HG02973 (cell line): Measurements from ENCODE around the gene IFT80.
"Not testable (repeated sequence)": the region's sequence is repeated elsewhere in the genome, so short reads cannot be mapped to it uniquely, and the experiment has no call there.

Experiments used
- ATAC-seq: cut with Tn5 transposase; IDR thresholded peaks from one replicate; pipeline ENCODE4 v1.9.1; 2021; ENCODE audit warnings: moderate library complexity; ENCODE audit not compliant: unreplicated experiment

Gene IFT80

DNA sequence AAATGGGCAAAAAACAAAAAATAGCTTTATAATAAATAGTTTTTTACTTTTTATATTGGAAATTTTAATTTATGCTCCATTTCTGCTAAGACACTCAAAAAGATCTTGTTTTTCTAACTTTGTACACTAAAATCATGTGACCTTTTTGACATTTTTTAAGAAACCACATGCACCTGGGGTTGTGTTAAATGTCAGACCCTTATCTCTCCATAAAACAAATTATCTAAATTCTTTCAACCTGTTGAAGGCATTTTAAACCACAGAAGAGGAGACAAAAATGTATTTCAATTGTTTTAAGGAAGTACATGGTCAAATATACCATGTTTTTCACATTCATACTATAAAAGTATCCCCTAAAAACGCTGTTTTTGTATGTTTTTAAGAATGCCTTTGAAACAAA lies 29.2 kb downstream of the IFT80 start:
- ATAC-seq: no peak

DNA sequence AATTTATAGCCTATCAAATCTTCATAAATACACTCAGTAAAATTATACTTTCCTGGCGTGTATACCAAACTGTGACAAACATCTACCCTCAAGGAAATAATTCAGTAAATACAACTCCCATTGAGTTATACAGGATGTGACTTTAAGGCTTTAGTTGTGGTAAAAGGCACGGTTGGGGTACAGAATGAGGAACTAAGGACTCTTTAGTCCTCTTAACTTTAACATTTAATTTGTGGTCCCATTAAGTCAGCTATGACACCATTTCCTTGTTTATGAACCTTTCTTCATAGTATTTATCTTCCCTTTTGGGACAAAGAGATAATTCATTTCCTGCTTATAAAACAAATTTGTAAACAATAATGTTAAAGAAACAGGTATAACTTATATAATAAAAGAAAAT lies 30.2 kb downstream of the IFT80 start:
- no peak for ATAC-seq

DNA sequence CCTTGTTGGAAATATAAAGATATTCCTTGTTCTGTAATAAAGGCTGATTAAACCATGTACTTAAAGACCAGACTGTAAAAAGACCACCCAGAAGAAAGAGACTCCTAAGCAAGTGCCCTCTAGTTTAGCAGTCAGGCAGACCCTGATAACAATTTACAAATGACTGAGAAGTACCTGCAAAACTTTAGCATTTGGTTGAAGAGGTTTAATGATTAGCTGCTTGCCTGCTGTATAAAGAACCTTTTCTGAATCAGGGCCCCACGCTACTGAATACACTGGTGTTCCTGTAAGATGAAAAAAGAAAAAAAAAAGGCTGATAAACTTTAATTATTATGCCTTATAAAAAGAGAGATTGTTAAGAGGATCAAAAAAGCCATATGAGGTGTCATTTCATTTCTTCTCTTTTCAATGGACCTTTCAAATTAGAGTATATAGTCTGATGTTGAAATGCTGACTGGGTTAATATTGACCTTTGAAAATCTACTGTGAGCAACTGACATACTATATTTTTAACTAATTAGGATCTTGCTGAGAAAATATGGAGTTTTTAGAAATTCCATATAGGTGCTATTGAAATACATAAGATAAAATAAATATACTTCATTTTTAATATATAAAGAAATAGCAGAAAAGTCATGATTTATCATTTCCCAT lies 33.0 kb downstream of the IFT80 start:
- ATAC-seq: no peak

DNA sequence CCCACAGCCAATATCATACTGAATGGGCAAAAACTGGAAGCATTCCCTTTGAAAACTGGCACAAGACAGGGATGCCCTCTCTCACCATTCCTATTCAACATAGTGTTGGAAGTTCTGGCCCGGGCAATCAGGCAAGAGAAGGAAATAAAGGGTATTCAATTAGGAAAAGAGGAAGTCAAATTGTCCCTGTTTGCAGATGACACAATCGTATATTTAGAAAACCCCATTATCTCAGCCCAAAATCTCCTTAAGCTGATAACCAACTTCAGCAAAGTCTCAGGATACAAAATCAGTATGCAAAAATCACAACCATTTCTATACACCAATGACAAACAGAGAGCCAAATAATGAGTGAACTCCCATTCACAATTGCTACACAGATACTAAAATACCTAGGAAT lies 36.1 kb downstream of the IFT80 start:
- ATAC-seq: not testable (repeated sequence)

DNA sequence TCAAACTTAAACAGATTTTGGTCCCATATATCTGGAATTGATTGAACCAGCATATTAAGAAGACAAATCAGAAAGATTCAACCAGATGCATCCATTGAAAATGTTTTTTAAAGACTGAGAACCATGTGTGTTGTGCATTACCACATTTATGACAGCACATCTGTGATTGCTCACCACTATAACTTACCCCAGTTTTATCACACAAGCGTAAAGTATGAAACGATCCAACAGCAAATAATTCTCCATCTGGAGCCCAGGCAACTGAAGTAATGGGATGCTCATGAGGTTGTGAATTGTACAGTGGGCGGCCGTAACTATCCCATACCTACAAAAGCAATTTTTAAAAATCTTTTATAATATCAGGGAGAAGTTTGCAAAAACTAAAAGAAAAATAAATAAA lies 43.2 kb downstream of the IFT80 start:
- ATAC-seq: no peak

DNA sequence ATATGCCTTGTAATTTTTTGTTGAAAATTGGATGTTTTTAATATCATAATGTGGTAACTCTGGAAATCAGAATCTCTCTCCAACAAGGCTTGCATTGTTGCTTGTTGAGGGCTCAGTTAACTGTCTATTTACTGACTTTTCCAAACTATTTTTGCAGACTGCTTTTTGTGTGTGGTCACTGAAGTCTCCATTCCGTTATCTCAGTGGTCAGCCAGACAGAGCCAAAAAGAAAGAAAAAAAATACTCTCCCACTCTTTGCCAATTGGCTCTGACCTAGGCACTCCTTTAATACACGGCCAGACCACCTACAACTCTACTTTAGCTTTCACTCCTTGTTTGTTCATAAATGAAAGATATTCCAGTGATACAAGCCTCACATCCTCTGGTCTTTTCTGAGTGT lies 52.5 kb downstream of the IFT80 start:
- no peak for ATAC-seq

DNA sequence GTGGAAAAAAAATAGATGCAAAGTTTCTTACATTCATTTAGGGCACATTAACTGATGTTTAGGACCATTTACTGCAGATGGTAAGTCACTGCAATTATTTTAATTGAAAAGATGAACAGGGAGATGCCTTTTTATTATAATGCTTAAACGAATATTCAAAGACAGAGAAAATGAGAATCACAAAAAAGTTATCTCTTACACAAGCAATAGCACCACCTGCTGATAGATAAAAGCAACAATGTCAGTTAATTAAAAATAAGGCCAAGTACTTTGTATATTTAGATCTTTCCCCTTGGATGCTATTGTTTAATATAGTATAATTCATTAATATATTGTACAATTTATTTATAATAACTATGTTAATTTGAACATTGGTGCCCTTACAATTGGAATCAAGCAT lies 55.9 kb downstream of the IFT80 start:
- ATAC-seq: no peak

DNA sequence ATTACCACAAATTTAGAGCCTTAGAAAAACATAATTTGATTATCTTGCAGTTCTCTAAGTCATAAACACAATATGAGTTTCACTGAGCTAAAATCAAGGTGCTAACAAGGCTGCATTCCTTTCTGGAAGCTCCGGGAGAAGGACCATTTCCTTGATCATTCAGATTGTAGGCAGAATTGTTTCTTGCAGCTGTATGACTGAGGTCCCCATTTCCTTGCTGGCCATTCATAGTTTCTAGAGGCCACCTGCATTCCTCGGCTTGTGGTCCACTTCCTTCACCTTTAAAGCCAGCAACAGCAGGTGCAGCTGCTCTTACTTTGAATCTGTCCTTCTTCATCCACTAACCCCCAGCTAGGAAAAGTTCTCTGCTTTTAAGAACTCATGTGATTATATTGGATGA lies 58.7 kb downstream of the IFT80 start:
- no peak for ATAC-seq

DNA sequence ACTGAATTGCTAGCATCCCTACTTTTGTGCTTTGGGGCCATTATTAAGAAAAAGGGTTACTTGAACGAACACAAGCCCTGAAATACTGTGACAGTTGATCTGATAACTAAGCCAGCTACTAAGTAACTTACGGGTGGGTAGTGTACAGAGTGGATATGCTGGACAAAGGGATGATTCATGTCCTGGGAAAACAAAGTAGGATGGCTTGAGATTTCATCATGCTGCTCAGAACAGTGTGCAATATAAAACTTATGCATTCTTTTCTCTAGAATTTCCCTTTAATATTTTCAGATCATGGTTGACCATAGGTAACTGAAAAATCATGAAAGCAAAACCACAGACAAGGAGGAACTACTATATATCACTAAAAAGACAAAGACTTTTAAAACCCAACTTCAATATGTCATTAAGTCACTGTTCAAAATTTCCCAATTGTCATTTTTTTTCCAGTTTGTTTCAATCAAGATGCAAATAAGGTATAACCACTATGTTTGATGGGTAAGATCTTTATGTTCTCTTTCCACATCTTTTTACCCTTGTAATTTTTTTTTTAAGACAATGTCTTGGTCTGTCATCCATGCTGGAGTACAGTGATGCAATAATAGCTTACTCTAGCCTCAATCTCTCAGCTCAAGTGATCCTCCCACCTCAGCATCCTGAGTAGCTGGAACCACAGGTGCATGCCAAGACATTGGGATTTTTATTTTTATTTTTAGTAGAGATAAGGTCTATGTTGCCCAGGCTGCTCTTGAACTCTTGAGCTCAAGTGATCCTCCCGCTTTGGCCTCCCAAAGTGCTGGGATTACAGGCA lies 67.7 kb downstream of the IFT80 start:
- no peak for ATAC-seq

DNA sequence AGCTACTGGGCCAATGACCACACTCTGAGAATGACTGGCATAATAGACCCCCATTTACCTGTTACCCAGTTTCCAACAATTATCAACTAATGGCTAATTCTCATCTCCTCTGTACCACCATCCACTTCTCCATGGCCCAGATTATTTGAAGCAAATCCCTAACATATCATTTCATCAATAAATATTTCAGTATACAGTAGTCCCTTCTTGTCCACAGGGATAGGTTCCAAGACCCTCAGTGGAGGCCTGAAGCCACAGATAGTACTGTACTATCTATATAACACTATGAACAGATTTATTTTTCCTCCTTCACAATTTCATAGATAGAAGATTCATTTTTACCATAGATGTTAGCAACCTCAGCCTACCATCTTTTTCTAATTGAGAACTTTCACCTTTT lies 68.3 kb downstream of the IFT80 start:
- no peak for ATAC-seq

DNA sequence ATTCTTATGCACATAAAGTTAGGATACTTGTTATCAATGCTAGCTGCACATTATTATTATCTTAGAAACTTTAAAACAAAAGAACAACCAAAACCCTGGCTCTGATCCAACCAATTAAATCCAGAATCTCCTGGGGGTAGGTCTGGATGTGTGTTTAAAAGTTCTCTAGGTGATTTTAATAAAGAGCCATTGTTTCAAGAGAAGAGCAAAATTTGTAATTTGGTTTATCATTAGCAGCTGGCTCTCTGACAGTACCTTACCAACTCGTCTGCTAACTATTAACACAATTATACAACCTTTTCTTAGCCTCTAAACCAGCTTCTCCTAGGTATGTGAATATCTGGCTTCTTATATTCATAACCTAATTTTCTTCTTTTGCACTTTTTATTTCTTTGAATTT lies 68.9 kb downstream of the IFT80 start:
- ATAC-seq: no peak

DNA sequence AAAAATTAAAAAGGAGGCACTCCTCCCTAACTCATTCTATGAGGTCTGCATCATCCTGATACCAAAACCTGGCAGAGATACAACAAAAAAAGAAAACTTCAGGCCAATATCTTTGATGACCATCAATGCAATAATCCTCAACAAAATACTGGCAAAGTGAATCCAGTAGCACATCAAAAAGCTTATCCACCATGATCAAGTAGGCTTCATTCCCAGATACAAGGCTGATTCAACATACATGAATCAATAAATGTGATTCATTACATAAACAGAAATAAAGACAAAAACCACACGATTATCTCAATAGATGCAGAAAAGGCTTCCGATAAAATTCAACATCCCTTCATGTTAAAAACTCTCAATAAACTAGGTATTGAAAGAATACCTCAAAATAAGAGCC lies 72.7 kb downstream of the IFT80 start:
- not testable (repeated sequence) for ATAC-seq

DNA sequence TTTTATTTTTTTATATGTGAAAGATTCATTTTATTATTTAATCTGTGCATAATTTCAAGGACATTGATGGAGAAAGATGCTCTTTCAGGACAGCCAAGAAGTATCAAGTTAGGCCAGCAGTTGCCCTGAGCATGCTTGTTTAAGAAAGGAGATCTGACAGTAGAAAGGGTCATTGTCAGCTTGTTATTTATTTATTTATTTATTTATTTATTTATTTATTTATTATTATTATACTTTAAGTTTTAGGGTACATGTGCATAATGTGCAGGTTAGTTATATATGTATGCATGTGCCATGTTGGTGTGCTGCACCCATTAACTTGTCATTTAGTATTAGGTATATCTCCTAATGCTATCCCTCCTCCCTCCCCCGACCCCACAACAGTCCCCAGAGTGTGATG lies 77.2 kb downstream of the IFT80 start:
- ATAC-seq: not testable (repeated sequence)

DNA sequence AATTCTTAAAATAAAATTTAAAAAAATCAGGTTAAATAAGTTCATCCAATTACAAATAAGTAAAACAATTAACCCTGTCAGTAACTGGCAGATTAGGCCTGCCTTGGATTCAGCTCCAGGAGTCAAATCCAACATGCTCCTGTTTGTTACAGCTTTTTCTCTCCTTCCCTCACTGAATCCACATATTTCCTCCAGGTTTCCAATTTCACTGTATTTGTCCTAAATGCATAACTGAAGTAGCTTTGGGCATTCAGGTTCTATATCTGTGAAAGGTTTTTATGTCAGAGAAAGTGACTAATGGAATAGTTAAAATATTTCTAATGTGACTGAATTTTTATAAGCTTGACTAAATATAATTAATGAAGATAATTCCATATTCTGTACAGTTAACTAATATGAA lies 79.7 kb downstream of the IFT80 start:
- no peak for ATAC-seq

DNA sequence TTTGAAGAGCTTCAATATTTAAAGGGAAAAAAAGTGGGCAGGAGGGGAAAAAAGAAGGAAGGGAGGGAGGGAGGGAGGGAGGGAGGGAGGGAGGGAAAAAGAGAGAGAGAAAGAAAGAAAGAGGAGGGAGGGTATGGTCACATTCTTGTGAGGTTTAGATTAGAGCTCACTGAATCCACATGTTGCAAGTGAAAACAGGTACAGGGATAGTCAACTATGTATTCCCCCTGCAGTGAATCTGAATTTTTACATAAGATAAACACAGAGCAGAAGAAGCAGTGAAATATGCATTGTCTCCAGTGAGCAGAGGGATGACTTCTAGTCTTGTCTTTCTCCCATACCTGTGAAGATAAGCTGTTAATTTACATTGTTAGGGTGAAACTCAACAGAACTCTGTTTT lies 84.0 kb downstream of the IFT80 start:
- no peak for ATAC-seq

DNA sequence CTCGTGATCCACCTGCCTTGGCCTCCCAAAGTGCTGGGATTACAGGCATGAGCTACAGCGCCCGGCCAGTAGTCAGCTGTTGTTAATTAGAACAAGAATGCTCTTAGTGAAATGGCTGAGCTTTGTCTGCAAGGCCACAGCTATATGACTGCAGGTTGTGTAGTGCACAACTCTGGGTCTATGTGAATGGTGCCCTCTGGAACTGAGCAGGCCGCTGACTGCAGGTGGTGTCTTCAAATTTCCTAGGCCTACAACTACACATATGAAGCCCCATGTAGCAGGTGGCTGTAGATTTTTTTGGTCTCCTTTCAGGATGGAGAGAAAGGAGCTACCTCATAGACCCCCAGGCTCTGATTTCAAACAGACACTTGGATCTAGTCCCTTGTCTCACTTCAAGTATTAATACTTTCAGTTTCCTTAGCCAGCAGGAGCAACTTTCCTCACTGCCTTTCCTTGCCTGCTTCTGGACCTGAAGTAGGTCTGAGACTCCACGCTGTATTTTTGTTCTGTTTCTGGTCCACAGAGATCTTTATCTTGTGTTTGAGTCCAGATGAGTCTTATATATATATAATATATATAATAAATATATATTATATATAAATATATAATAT lies 86.9 kb downstream of the IFT80 start:
- ATAC-seq: no peak

DNA sequence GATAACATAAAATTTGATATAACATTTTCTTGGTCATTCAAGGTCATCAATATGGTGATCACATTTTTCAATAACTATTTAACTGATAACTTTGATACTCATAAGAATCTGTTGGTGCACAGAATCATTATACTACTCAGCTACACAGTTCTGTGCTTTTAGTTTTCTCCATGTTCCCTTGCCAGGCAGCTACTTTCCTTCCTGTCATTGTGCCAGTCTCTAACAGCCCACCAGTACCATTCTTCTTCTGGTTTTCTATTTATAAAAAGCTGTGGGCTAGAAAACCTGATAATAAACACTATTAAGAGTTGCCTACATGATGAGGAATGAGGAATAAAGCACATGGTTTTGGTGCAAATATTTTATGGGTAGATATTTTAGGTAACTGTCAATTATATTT lies 96.2 kb downstream of the IFT80 start:
- no peak for ATAC-seq

DNA sequence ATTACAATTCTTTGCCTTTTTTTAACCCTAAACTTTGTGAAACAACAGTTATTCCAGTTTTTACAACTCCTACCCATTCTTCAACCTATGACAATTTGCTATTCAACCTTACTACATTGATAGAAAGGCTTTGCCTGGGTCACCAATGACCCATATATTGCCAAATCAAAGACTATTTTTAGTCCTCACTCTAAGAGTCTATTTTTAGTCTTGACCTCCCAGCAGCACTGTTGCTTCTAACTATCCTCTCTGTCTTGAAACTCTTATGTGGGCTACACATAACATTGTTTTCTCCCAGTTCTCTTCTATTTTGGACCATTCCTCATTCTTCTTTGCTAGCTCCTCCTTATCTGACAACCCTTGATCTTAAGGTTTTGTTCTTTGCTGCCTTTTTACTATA lies 102.4 kb downstream of the IFT80 start:
- no peak for ATAC-seq

DNA sequence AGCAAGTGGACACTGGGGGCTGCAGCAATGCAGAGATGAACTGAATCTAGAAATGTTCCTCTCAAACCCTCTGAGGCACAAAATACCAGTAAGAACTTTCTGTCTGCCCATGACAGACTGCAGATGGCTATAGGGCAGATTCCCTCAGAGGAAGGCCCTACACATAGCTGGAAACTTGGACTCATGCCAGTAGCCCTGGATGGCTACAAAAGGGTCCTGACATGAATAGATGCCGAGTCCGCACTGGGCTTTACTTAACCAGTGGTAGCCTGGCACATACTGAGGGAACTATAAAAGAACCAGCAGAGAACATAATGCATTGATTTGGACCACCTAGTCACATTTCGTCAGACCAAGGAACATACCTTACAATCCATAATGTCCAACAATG lies 107.1 kb downstream of the IFT80 start:
- no peak for ATAC-seq

DNA sequence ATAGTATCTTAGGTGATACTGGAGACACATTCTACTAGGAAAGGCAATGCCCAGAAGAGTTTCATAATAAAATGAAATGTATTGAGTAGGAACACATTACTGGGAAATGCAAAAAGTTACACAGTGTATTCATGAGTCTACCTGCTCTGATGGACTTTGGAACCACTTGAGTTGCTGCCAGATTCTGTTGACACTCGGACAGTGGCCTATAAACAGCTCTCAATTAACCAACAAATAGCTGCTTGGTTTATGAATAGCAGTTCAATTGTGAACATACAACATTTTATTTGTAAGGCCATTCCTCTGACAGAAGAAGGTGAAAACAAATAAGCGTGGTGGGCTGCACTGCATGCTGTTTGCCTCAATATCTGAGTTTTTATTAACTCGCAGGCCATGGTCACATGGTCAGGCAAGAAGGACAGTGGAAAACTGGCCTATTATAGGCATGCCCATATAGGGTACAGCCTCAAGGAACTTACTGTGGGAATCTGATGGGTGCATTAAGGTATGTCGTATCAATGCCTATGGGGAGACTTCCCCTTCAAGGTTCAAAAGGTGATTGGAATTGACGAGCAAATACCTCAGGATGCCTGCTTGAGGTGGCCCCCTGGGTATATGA lies 107.6 kb downstream of the IFT80 start:
- ATAC-seq: no peak

DNA sequence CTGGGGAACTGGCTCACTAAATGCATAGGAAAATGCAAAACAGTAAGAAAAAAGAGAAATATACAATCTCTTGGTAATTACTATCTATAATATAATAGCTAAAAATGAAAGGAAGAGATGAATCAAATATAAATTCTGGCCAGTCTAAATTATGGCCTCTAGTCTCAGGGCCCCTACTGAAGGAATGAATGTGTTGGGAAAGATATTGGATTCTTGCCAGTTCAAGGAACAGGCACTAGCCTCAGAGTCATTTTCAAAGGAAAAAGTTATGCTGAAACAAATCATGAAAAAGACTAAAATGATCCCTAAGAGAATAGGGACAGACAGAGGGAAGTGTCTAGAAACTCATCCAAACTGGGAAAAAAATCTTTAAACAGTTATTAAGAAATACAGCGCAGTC lies 111.4 kb downstream of the IFT80 start:
- no peak for ATAC-seq

DNA sequence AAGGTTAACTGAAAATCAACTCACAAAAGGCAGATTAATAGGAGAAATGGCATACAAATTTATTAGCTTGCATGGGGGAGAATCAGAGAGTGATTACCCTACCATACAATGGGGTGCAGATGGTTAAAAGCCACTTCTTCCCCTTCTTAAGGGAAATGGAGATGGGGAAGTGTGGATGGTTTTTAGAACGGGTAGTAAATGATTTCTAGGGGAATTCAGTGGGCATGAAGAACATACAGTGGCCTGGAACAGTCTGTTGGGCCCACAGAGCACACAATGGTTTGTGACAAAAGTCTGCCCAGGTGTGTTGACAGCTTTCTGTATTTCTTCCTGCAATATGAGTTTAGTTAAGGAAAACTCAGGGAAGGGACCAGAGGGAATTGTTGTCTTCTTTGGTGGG lies 112.8 kb downstream of the IFT80 start:
- ATAC-seq: no peak
